Neural cell (in vitro differentiated cells): ENCODE data around the gene COL4A1.

Source experiments
- CTCF ChIP-seq: fragments of 450-650 bp; IDR thresholded peaks from 2 replicates; pipeline ENCODE4 v1.5.1; 2014; ENCODE audit warnings: antibody characterized with exemption, mild to moderate bottlenecking, moderate library complexity; ENCODE audit not compliant: poor library complexity, severe bottlenecking
- EP300 ChIP-seq: fragments of 450-650 bp; conservative IDR thresholded peaks from 2 replicates; pipeline ENCODE4 v1.6.1; 2014; ENCODE audit warnings: antibody characterized with exemption, mild to moderate bottlenecking, moderate library complexity; ENCODE audit not compliant: poor library complexity, severe bottlenecking
- EZH2 ChIP-seq: fragments of 200-600, 300-800 bp; shearing (Covaris generic), sonication (generic); IDR thresholded peaks from 2 replicates; pipeline ENCODE4 v1.6.1; 2014; ENCODE audit warnings: antibody characterized with exemption, low read length, borderline replicate concordance, mild to moderate bottlenecking; ENCODE audit not compliant: insufficient read depth, poor library complexity, severe bottlenecking
- MXI1 ChIP-seq: fragments of 450-650 bp; conservative IDR thresholded peaks from 2 replicates; pipeline ENCODE4 v1.6.1; 2014; ENCODE audit warnings: antibody characterized with exemption, mild to moderate bottlenecking; ENCODE audit not compliant: poor library complexity, severe bottlenecking
- POLR2AphosphoS5 ChIP-seq: IDR thresholded peaks from 2 replicates; pipeline ENCODE4 v1.6.1; 2012
- RAD21 ChIP-seq: fragments of 450-650 bp; conservative IDR thresholded peaks from 2 replicates; pipeline ENCODE4 v1.6.1; 2014; ENCODE audit warnings: antibody characterized with exemption, mild to moderate bottlenecking, moderate library complexity
- REST ChIP-seq: IDR thresholded peaks from 2 replicates; pipeline ENCODE4 v1.6.1; 2012; ENCODE audit warnings: borderline replicate concordance
- SMC3 ChIP-seq: fragments of 450-650 bp; conservative IDR thresholded peaks from 2 replicates; pipeline ENCODE4 v1.6.1; 2014; ENCODE audit warnings: antibody characterized with exemption, mild to moderate bottlenecking, moderate library complexity; ENCODE audit not compliant: poor library complexity
- TAF1 ChIP-seq: IDR thresholded peaks from 2 replicates; pipeline ENCODE4 v1.6.1; 2012; ENCODE audit warnings: low read depth

- TF ChIP-seq SMC3 (no peak), EZH2 (no peak), RAD21 (no peak), CTCF (no peak), EP300 (no peak), MXI1 (no peak), TAF1 (no peak), POLR2AphosphoS5 (no peak), REST (no peak)
Observed at GRCh38 chr13:110251193-110251819, 55.7 kb downstream of the COL4A1 start.
